Measurements from ENCODE around the gene ZNF292. TPM values are rescaled to one million over a fixed set of nuclear protein-coding genes. Genes with fewer than 3 reads are reported as not detected.

The ZNF292 gene
- total RNA-seq, 3 donors from 2014 or later (not counting 1 experiment from before 2014, with no cell fraction given) = 78.7 to 90.4 (median 89.4) TPM

GRCh38 chr6:87115402-87116135 is 39.8 kb upstream of the ZNF292 start:
- no peak overlapping the region for H3K4me3 ChIP-seq (ENCODE audit: low read length)
- 84% methylated on average over 1 of the region's 2 CpGs for WGBS (ENCODE audit: insufficient coverage)
- TF ChIP-seq, protein P1, sequence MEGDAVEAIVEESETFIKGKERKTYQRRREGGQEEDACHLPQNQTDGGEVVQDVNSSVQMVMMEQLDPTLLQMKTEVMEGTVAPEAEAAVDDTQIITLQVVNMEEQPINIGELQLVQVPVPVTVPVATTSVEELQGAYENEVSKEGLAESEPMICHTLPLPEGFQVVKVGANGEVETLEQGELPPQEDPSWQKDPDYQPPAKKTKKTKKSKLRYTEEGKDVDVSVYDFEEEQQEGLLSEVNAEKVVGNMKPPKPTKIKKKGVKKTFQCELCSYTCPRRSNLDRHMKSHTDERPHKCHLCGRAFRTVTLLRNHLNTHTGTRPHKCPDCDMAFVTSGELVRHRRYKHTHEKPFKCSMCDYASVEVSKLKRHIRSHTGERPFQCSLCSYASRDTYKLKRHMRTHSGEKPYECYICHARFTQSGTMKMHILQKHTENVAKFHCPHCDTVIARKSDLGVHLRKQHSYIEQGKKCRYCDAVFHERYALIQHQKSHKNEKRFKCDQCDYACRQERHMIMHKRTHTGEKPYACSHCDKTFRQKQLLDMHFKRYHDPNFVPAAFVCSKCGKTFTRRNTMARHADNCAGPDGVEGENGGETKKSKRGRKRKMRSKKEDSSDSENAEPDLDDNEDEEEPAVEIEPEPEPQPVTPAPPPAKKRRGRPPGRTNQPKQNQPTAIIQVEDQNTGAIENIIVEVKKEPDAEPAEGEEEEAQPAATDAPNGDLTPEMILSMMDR (IDR thresholded peaks at IDR 0.05) = no peak
- H3K4me1 Mint-ChIP-seq = no peaks in the 10 kb centered on the region
- H3K4me3 Mint-ChIP-seq = no peak overlapping the region
- intact Hi-C loops (cut with micrococcal nuclease) = no loop called here
- H3K27ac Mint-ChIP-seq = no peak overlapping the region
- peaks cover 3 to 51% of the 10 kb centered on the region in 2 donors for H3K27me3 Mint-ChIP-seq (ENCODE audit: low read depth in 2 of 2)
- DNase-seq = no peak
- H3K27me3 ChIP-seq (ENCODE audit: control insufficient read depth, insufficient read depth, low read length) = no peaks in the 10 kb centered on the region
- H3K9me3 Mint-ChIP-seq = no peaks in the 10 kb centered on the region
- no peaks in the 10 kb centered on the region for H3K36me3 ChIP-seq (ENCODE audit: control insufficient read depth, insufficient read depth, low read length)
- H3K9me3 ChIP-seq (ENCODE audit: control insufficient read depth, insufficient read depth, low read length) = no peaks in the 10 kb centered on the region
- H3K27ac ChIP-seq (ENCODE audit: low read length) = no peak overlapping the region
- H3K4me1 ChIP-seq (ENCODE audit: control insufficient read depth, insufficient read depth, low read length) = no peaks in the 10 kb centered on the region
- H3K36me3 Mint-ChIP-seq = no peaks in the 10 kb centered on the region
- no peak for ATAC-seq

GRCh38 chr6:87116922-87117321 is 38.4 kb upstream of the ZNF292 start:
- no peak overlapping the region for H3K4me3 ChIP-seq (ENCODE audit: low read length)
- no peaks in the 10 kb centered on the region for H3K9me3 ChIP-seq (ENCODE audit: control insufficient read depth, insufficient read depth, low read length)
- H3K9me3 Mint-ChIP-seq = no peaks in the 10 kb centered on the region
- no peak overlapping the region for H3K27ac Mint-ChIP-seq
- H3K36me3 Mint-ChIP-seq = no peaks in the 10 kb centered on the region
- TF ChIP-seq, protein P1 (IDR thresholded peaks at IDR 0.05) = no peak
- H3K4me3 Mint-ChIP-seq = no peak overlapping the region
- WGBS (ENCODE audit: insufficient coverage) = 79% methylated on average over 2 of the region's 2 CpGs
- H3K27ac ChIP-seq (ENCODE audit: low read length) = no peak overlapping the region
- intact Hi-C loops (cut with micrococcal nuclease) = no loop called here
- H3K27me3 ChIP-seq (ENCODE audit: control insufficient read depth, insufficient read depth, low read length) = no peaks in the 10 kb centered on the region
- H3K36me3 ChIP-seq (ENCODE audit: control insufficient read depth, insufficient read depth, low read length) = no peaks in the 10 kb centered on the region
- H3K4me1 ChIP-seq (ENCODE audit: control insufficient read depth, insufficient read depth, low read length) = no peaks in the 10 kb centered on the region
- H3K4me1 Mint-ChIP-seq = no peaks in the 10 kb centered on the region
- peaks cover 7 to 57% of the 10 kb centered on the region in 2 donors for H3K27me3 Mint-ChIP-seq (ENCODE audit: low read depth in 2 of 2)
- DNase-seq (no peak), ATAC-seq (no peak)

GRCh38 chr6:87118054-87118453 is 37.3 kb upstream of the ZNF292 start:
- Histone ChIP-seq H3K27me3 (ENCODE audit: control insufficient read depth, insufficient read depth, low read length) (peaks cover 3% of the 10 kb centered on the region), H3K9me3 (ENCODE audit: control insufficient read depth, insufficient read depth, low read length) (no peaks in the 10 kb centered on the region), H3K27ac (ENCODE audit: low read length) (no peak overlapping the region), H3K36me3 (ENCODE audit: control insufficient read depth, insufficient read depth, low read length) (no peaks in the 10 kb centered on the region), H3K4me1 (ENCODE audit: control insufficient read depth, insufficient read depth, low read length) (no peaks in the 10 kb centered on the region), H3K4me3 (ENCODE audit: low read length) (no peak overlapping the region)
- Mint-ChIP-seq H3K27me3 (ENCODE audit: low read depth in 2 of 2) (peaks cover 14 to 64% of the 10 kb centered on the region in 2 donors), H3K4me3 (no peak overlapping the region), H3K9me3 (no peaks in the 10 kb centered on the region), H3K4me1 (no peaks in the 10 kb centered on the region), H3K27ac (no peak overlapping the region), H3K36me3 (no peaks in the 10 kb centered on the region)
- TF ChIP-seq, protein P1 (IDR thresholded peaks at IDR 0.05) = no peak
- ATAC-seq (no peak), DNase-seq (no peak)
- 88% methylated on average over 3 of the region's 4 CpGs for WGBS (ENCODE audit: insufficient coverage)
- intact Hi-C loops (cut with micrococcal nuclease) = no loop called here

DNA sequence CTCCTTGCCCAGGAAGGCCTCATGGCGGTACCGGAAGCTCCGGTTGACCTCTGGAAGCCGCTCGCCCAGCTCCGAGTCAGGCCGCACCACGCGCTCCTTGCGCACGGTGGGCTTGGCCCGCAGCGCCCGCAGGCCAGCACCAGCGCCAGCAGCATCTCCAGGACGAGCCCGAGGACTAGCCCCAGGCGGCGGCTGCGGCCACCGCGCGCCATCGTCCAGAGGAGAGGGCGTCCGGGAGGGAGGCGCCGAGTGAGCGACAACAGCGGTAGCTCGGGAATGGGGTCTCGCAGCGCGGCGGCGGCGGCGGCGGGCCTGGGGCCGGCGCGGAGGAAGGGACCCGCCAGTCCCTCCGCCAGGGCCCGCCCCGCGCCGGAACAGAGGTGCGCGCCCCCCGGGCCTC is 32.9 kb upstream of the ZNF292 start:
- H3K27ac ChIP-seq (ENCODE audit: low read length) = no peak overlapping the region
- peaks cover 12% of the 10 kb centered on the region for H3K27me3 ChIP-seq (ENCODE audit: control insufficient read depth, insufficient read depth, low read length)
- peaks cover 19 to 44% of the 10 kb centered on the region in 2 donors for H3K27me3 Mint-ChIP-seq (ENCODE audit: low read depth in 2 of 2)
- no peak overlapping the region for H3K4me3 Mint-ChIP-seq
- H3K36me3 ChIP-seq (ENCODE audit: control insufficient read depth, insufficient read depth, low read length) = no peaks in the 10 kb centered on the region
- TF ChIP-seq, protein P1 (IDR thresholded peaks at IDR 0.05) = no peak
- ATAC-seq (no peak), DNase-seq (no peak)
- H3K36me3 Mint-ChIP-seq = no peaks in the 10 kb centered on the region
- no peak overlapping the region for H3K4me3 ChIP-seq (ENCODE audit: low read length)
- H3K9me3 Mint-ChIP-seq = no peaks in the 10 kb centered on the region
- 63% methylated on average over 51 of the region's 51 CpGs for WGBS (ENCODE audit: insufficient coverage)
- intact Hi-C loops (cut with micrococcal nuclease) = no loop called here
- no peaks in the 10 kb centered on the region for H3K9me3 ChIP-seq (ENCODE audit: control insufficient read depth, insufficient read depth, low read length)
- no peaks in the 10 kb centered on the region for H3K4me1 ChIP-seq (ENCODE audit: control insufficient read depth, insufficient read depth, low read length)
- no peak overlapping the region for H3K27ac Mint-ChIP-seq
- H3K4me1 Mint-ChIP-seq = no peaks in the 10 kb centered on the region

Measured in natural killer cell (primary cell).